MCF 10A (cell line): Measurements from ENCODE around the gene MRPS22. TPM values are rescaled to one million over a fixed set of nuclear protein-coding genes. Genes with fewer than 3 reads are reported as not detected.
A peak's percentile ranks its signal among the peaks of the same experiment; 100 is the strongest.

Experiments used
- BruUV-seq: library from RNA; stranded (reverse); fragments of 400-500 nt; replicated peaks from 2 replicates; lab custom pipeline; 2021; lab: Mats Ljungman, UMichigan
- CTCF ChIA-PET: fragments of 300-600 bp; sonication (Branson Sonifier 250); formaldehyde crosslinking; extraction: SDS; loops from one replicate; lab custom pipeline; 2021; ENCODE audit warnings: antibody characterized with exemption, inconsistent platforms; lab: Yijun Ruan, JAX
- POLR2A ChIA-PET: fragments of 300-600, 350-650 bp; sonication (Branson Sonifier 250); formaldehyde crosslinking; extraction: SDS; loops from one replicate; lab custom pipeline; 2020; ENCODE audit warnings: antibody characterized with exemption, inconsistent platforms; lab: Yijun Ruan, JAX
- DNase-seq: peaks from one replicate; pipeline ENCODE4 v3.0.0-alpha.2; 2018; ENCODE audit not compliant: unreplicated experiment
- H3K27ac Mint-ChIP-seq: one replicate; pipeline ENCODE4 v1.8.0; 2022; ENCODE audit warnings: mild to moderate bottlenecking, low read depth, mixed read lengths; ENCODE audit not compliant: unreplicated experiment
- H3K27me3 Mint-ChIP-seq: one replicate; pipeline ENCODE4 v1.8.0; 2022; ENCODE audit warnings: mixed read lengths; ENCODE audit not compliant: insufficient read depth, unreplicated experiment
- H3K36me3 Mint-ChIP-seq: one replicate; pipeline ENCODE4 v1.8.0; 2022; ENCODE audit warnings: mild to moderate bottlenecking, moderate library complexity, mixed read lengths; ENCODE audit not compliant: insufficient read depth, unreplicated experiment
- H3K4me1 Mint-ChIP-seq: one replicate; pipeline ENCODE4 v1.8.0; 2022; ENCODE audit warnings: mixed read lengths; ENCODE audit not compliant: insufficient read depth, unreplicated experiment
- H3K4me3 Mint-ChIP-seq: one replicate; pipeline ENCODE4 v1.8.0; 2022; ENCODE audit warnings: mild to moderate bottlenecking, moderate library complexity, mixed read lengths; ENCODE audit not compliant: unreplicated experiment
- H3K9me3 Mint-ChIP-seq: one replicate; pipeline ENCODE4 v1.8.0; 2022; ENCODE audit warnings: mixed read lengths; ENCODE audit not compliant: unreplicated experiment
- intact Hi-C: fragments of 100-400 bp; cut with micrococcal nuclease; formaldehyde crosslinking; loops from 2 replicates; pipeline ENCODE4 v1.14.1; 2022
- total RNA-seq: library from RNA; stranded (reverse); gene quantifications from 2 replicates; pipeline ENCODE4 v1.2.3, GENCODE V29; 2022
- TF ChIP-seq, protein P1 (sequence below): fragments of 200-600 bp; IDR thresholded peaks from one replicate; pipeline ENCODE4 v1.8.0; 2022; ENCODE audit warnings: antibody characterized with exemption, mild to moderate bottlenecking; ENCODE audit not compliant: unreplicated experiment

Gene MRPS22
- total RNA-seq, 1 experiment from 2014 or later: 65.0 TPM

DNA sequence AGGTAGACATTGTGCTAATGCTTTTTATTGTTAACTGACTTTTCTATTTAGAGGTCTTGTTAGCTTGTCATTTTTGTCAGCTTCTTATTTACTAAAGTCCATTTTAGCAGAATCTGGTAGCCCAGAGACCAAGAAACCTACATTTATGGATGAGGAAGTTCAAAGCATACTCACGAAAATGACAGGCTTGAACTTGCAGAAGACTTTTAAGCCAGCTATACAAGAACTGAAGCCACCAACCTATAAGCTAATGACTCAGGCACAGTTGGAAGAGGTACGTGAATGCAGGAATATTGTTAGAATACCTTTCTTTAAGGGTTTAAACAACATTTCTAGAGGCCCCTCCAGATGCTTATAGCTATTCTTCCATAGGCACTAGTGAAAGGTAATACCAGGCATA lies 3.0 kb downstream of the MRPS22 start:
- ChIA-PET CTCF (interaction anchor here (0.8 to 3.2 kb wide), 4 partner anchors 7 to 490 kb away, joined by 3 to 44 read pairs (median 4); no protein-coding TSS in a partner anchor), POLR2A (interaction anchor here (0.8 to 3.5 kb wide), 2 partner anchors 15 to 43 kb away, joined by 3 to 21 read pairs; partner anchors contain the start of gene COPB2)
- Mint-ChIP-seq H3K27me3 (no peaks in the 10 kb centered on the region), H3K27ac (no peak overlapping the region), H3K4me1 (peaks cover 6% of the 10 kb centered on the region), H3K9me3 (peaks cover 8% of the 10 kb centered on the region), H3K4me3 (no peak overlapping the region), H3K36me3 (peaks cover 48% of the 10 kb centered on the region)
- BruUV-seq: no TSS peak
- intact Hi-C loops: no loop called here
- TF ChIP-seq, protein P1, sequence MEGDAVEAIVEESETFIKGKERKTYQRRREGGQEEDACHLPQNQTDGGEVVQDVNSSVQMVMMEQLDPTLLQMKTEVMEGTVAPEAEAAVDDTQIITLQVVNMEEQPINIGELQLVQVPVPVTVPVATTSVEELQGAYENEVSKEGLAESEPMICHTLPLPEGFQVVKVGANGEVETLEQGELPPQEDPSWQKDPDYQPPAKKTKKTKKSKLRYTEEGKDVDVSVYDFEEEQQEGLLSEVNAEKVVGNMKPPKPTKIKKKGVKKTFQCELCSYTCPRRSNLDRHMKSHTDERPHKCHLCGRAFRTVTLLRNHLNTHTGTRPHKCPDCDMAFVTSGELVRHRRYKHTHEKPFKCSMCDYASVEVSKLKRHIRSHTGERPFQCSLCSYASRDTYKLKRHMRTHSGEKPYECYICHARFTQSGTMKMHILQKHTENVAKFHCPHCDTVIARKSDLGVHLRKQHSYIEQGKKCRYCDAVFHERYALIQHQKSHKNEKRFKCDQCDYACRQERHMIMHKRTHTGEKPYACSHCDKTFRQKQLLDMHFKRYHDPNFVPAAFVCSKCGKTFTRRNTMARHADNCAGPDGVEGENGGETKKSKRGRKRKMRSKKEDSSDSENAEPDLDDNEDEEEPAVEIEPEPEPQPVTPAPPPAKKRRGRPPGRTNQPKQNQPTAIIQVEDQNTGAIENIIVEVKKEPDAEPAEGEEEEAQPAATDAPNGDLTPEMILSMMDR: no peak
- DNase-seq: no peak

DNA sequence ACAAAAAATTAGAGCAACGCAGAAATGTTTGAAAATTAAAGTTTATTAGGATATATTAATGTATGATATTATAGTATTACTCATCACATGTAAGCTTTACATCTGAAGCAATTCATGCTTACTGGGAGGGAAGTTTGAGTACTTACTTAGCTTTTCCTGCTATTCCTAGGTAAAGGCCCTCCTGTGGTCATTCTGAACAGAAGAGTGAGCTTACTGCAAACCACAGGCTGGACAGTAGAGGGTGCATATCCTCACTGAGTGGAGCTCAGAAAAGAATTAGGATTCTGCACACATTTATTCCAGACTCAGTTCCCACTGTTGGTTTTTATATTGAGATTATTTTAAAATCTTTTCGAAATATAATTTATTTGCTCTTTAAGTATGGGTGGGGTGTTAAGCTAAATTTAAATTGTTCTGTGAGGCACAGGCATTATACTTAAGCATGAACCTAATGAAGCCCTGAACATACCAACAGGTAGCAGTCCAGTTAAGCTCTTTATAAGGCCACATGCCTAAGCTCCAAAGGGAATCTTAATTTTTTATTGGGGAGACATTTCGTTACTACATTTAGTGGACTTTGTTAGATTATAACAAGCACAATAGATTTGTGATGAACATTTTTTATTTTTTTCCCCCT lies 10.2 kb downstream of the MRPS22 start:
- POLR2A ChIA-PET: interaction anchor here (0.9 to 3.2 kb wide), 6 partner anchors 8 to 208 kb away, joined by 3 to 14 read pairs (median 8); partner anchors contain the start of genes COPB2 and MRPS22
- Mint-ChIP-seq H3K36me3 (peaks cover 92% of the 10 kb centered on the region), H3K9me3 (no peaks in the 10 kb centered on the region), H3K4me1 (no peaks in the 10 kb centered on the region), H3K4me3 (no peak overlapping the region), H3K27ac (no peak overlapping the region), H3K27me3 (no peaks in the 10 kb centered on the region)
- CTCF ChIA-PET: interaction anchor here (0.5 to 4.7 kb wide), 28 partner anchors 8 to 1290 kb away, joined by 3 to 44 read pairs (median 4); partner anchors contain the start of genes COPB2 and MRPS22
- no TSS peak for BruUV-seq
- DNase-seq: peak; percentile 64
- intact Hi-C loops: loop anchor here (1.0 kb wide), 1 partner anchor 208 kb away; no protein-coding TSS in a partner anchor
- TF ChIP-seq, protein P1: peak; percentile 73

DNA sequence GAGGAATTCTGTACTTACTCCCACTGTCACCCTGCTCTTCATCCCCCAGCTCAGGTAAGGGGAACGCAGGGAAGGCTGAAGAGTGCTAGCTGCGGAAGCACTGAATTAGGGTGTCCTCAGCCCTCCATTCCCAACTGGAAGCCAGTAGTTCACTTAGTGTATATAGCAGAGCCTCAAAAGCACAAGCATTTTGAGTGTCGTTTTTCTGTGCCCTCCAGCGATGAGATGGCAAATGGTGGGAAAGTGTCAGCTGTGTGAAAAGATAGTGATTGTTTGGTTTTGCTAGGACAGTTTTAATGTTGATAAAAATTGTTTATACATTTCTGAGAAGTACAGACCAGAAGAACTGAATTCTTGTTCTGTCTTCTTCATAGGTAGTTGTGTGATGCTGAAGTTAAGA lies 10.8 kb downstream of the MRPS22 start:
- Mint-ChIP-seq H3K27ac (no peak overlapping the region), H3K36me3 (peaks cover 92% of the 10 kb centered on the region), H3K4me1 (no peaks in the 10 kb centered on the region), H3K27me3 (no peaks in the 10 kb centered on the region), H3K4me3 (no peak overlapping the region), H3K9me3 (no peaks in the 10 kb centered on the region)
- intact Hi-C loops: loop anchor here (1.0 kb wide), 1 partner anchor 208 kb away; no protein-coding TSS in a partner anchor
- ChIA-PET CTCF (interaction anchor here (0.5 to 4.7 kb wide), 23 partner anchors 7 to 1334 kb away, joined by 3 to 44 read pairs (median 6); partner anchors contain the start of genes COPB2 and MRPS22), POLR2A (interaction anchor here (1.0 to 3.2 kb wide), 5 partner anchors 8 to 35 kb away, joined by 3 to 14 read pairs (median 10); partner anchors contain the start of genes COPB2 and MRPS22)
- BruUV-seq: no TSS peak
- TF ChIP-seq, protein P1: no peak
- DNase-seq: no peak

DNA sequence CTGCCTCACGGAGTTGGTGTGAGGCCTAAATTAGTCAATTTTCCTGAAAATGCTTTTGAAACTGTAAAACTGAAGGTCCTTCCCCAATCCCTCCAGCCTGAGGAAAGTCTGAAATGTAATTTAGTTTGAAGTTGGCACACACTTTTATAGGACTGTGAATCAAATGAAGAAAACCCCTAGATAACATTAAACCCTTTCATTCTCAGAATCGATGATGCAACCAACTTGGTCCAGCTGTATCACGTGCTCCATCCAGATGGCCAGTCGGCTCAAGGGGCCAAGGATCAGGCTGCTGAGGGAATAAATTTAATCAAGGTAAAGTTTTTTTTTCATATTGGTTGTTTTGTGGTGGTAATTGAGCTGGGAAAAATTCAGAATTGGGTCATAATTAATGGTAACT lies 11.7 kb downstream of the MRPS22 start:
- POLR2A ChIA-PET: interaction anchor here (0.7 to 1.6 kb wide), 5 partner anchors 9 to 455 kb away, joined by 3 to 6 read pairs (median 3); no protein-coding TSS in a partner anchor
- intact Hi-C loops: no loop called here
- TF ChIP-seq, protein P1: no peak
- no peak for DNase-seq
- peaks cover 92% of the 10 kb centered on the region for H3K36me3 Mint-ChIP-seq
- no peaks in the 10 kb centered on the region for H3K9me3 Mint-ChIP-seq
- no peak overlapping the region for H3K4me3 Mint-ChIP-seq
- CTCF ChIA-PET: interaction anchor here (2.2 to 4.7 kb wide), 4 partner anchors 10 to 243 kb away, joined by 10 to 44 read pairs (median 28); partner anchors contain the start of gene MRPS22
- H3K4me1 Mint-ChIP-seq: no peaks in the 10 kb centered on the region
- H3K27me3 Mint-ChIP-seq: no peaks in the 10 kb centered on the region
- no TSS peak for BruUV-seq
- no peak overlapping the region for H3K27ac Mint-ChIP-seq
